ENCODE data around the gene PIEZO1. TPM values are rescaled to one million over a fixed set of nuclear protein-coding genes. Genes with fewer than 3 reads are reported as not detected.
"Not testable (repeated sequence)": the region's sequence is repeated elsewhere in the genome, so short reads cannot be mapped to it uniquely, and the experiment has no call there.

The PIEZO1 gene
- total RNA-seq, 2 experiments from 2014 or later, result 269 to 347 TPM

DNA sequence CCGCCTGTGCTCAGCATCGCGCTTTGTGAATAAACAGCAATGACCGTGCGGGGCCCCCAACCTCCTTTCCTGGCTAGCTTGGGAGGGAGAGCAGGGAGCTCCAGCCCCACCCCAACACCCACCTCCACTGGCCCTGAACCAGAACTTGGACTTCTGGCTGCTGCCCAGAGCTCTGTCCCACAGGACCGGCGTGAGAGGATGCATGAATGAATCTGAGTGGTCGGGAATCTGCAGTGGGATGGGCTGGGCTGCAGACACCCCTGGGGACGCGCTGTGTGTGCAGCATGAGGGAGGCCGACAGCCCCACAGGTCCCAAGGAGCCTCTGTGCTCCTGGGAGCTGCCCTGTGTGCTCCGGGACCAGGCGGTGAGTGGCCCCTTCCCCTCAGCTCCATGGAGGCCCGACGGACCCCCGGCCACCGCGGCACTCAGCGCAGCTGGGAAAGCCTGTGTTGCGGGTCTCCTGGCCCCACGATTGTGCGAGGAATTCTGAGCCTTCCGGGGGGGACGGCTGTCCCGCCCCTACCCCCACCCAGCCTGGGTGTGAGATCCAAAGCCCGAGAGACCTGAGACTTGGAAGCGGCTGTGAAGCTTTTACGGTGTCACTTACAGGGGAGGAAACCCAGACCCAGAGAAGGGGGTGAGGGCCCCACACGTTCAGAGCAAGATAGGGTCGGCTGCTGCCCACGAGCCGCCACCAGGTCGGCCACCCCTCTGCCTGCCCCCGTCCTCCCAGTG lies 5.4 kb downstream of the PIEZO1 start:
- Mint-ChIP-seq H3K36me3 (peaks cover 5% of the 10 kb centered on the region), H3K4me3 (peak overlapping the region; percentile 76), H3K4me1 (peaks cover 54% of the 10 kb centered on the region), H3K27ac (peak overlapping the region; percentile 88), H3K27me3 (no peaks in the 10 kb centered on the region), H3K9me3 (ENCODE audit: low read depth) (no peaks in the 10 kb centered on the region)
- CTCF ChIA-PET, result interaction anchor here (0.6 to 7.7 kb wide), 9 partner anchors 18 to 146 kb away, joined by 3 to 90 read pairs (median 3); partner anchors contain the start of genes APRT, GALNS and TRAPPC2L
- ATAC-seq (no peak), DNase-seq (no peak)

DNA sequence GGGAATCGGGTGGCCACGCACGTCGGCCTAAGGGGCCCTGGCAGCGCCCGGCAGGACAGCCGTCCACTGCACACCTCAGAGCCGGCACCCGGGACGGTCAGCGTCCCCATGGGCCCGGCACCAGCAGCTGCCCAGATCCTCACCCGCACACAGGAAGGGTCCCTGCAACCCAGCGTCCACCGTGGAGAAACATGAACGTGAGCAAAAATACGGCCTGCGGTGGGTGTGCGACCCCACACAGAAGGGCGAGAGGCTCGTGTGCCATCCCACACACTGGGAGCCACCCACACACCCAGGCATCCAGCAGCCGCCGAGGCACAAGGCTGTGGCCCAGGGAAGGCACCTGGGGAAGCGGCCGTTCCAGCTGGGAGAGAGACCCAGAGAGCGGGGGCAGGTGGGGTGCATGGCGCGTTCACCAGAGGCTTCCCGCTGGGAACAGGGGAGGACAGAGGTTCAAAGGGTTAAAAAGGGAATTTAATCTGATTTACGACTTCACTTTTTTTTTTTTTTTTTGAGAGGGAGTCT lies 6.4 kb downstream of the PIEZO1 start:
- Mint-ChIP-seq H3K4me3 (no peak overlapping the region), H3K27me3 (no peaks in the 10 kb centered on the region), H3K4me1 (peaks cover 53% of the 10 kb centered on the region), H3K9me3 (ENCODE audit: low read depth) (no peaks in the 10 kb centered on the region), H3K27ac (peak overlapping the region; percentile 49), H3K36me3 (peaks cover 5% of the 10 kb centered on the region)
- no peak for ATAC-seq
- DNase-seq, result no peak
- CTCF ChIA-PET, result interaction anchor here (7.7 kb wide), 1 partner anchor 34 kb away, joined by 90 read pairs; no protein-coding TSS in a partner anchor

DNA sequence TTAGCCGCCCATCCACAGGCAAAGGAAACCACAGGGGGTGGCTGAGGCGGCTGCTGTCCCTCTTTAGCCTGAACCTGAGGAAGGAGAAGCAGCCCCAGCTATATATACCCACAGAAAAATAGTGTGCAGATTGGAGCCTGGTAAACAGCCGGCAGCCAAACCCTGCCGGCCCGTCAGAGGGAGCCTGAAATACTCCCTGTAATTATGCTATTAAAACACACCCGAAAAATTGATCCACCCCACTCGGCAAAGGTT lies 6.8 kb downstream of the PIEZO1 start:
- DNase-seq (no peak), ATAC-seq (no peak)
- Mint-ChIP-seq H3K27me3 (no peaks in the 10 kb centered on the region), H3K27ac (no peak overlapping the region), H3K4me1 (peaks cover 49% of the 10 kb centered on the region), H3K4me3 (no peak overlapping the region), H3K36me3 (peaks cover 5% of the 10 kb centered on the region), H3K9me3 (ENCODE audit: low read depth) (no peaks in the 10 kb centered on the region)
- CTCF ChIA-PET, result interaction anchor here (7.7 kb wide), 1 partner anchor 34 kb away, joined by 90 read pairs; no protein-coding TSS in a partner anchor

DNA sequence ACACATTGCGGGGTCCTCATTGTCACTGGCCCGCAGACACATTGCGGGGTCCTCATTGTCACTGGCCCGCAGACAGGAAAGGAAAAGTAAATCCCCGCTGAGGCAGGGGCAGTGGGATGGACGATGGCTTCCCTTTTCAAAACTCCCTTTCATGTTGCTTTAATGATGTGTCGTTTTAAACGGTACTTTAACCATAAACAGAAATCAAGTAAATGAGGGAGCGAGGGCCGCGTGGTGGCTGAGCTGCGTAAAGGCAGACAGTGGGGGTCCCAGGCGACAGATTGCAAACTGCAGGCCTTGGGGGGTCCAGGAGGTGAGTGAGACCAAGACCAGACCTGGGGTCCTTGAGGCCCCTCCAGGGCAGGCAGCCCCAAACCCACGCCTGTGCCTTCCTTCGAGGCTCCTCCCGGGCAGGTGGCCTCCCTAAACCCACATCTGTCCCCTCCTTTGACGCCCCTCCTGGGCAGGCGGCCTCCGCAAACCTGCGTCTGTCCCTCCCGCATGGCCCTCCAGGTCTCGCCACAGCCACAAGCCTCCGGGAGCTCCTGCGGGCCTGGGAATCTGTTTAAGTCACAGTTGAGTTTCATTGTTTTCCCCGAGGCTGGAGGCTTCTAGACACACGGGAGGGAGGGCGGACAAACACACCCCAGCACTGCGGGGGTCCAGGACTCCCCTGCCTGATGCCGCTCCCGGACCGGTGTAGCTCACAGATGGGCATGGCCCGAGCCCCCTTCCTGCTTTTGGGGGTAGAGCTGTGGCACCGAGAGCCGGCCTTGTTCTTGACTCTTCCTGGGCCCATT lies 7.3 kb downstream of the PIEZO1 start:
- no peaks in the 10 kb centered on the region for H3K27me3 Mint-ChIP-seq
- no peaks in the 10 kb centered on the region for H3K9me3 Mint-ChIP-seq (ENCODE audit: low read depth)
- H3K4me1 Mint-ChIP-seq, result peaks cover 44% of the 10 kb centered on the region
- ATAC-seq, result no peak
- H3K36me3 Mint-ChIP-seq, result peaks cover 3% of the 10 kb centered on the region
- no peak for DNase-seq
- CTCF ChIA-PET, result interaction anchor here (7.7 kb wide), 1 partner anchor 33 kb away, joined by 90 read pairs; no protein-coding TSS in a partner anchor
- no peak overlapping the region for H3K4me3 Mint-ChIP-seq
- H3K27ac Mint-ChIP-seq, result peak overlapping the region; percentile 36

DNA sequence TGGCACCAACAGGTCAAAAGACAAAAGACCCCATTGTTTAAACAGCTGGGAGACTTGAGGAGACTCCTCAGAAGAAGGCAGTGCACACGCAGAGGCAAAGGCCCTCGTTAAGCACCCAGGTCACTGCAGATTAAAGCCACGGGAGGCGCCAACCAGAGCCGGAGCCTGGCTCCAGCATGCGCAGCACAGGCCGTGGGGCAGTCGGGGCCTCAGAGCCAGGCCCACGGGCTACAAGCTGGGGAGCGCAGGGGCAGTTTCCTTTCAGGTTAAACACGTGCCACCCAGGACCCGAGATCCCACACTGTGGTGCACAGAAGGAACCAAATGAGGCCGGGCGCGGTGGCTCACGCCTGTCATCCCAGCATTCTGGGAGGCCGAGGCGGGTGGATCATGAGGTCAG lies 9.2 kb downstream of the PIEZO1 start:
- no peaks in the 10 kb centered on the region for H3K9me3 Mint-ChIP-seq (ENCODE audit: low read depth)
- H3K27me3 Mint-ChIP-seq, result no peaks in the 10 kb centered on the region
- H3K27ac Mint-ChIP-seq, result no peak overlapping the region
- DNase-seq (no peak), ATAC-seq (no peak)
- peaks cover 32% of the 10 kb centered on the region for H3K4me1 Mint-ChIP-seq
- H3K36me3 Mint-ChIP-seq, result peaks cover 3% of the 10 kb centered on the region
- no peak overlapping the region for H3K4me3 Mint-ChIP-seq
- CTCF ChIA-PET, result no interaction called here

DNA sequence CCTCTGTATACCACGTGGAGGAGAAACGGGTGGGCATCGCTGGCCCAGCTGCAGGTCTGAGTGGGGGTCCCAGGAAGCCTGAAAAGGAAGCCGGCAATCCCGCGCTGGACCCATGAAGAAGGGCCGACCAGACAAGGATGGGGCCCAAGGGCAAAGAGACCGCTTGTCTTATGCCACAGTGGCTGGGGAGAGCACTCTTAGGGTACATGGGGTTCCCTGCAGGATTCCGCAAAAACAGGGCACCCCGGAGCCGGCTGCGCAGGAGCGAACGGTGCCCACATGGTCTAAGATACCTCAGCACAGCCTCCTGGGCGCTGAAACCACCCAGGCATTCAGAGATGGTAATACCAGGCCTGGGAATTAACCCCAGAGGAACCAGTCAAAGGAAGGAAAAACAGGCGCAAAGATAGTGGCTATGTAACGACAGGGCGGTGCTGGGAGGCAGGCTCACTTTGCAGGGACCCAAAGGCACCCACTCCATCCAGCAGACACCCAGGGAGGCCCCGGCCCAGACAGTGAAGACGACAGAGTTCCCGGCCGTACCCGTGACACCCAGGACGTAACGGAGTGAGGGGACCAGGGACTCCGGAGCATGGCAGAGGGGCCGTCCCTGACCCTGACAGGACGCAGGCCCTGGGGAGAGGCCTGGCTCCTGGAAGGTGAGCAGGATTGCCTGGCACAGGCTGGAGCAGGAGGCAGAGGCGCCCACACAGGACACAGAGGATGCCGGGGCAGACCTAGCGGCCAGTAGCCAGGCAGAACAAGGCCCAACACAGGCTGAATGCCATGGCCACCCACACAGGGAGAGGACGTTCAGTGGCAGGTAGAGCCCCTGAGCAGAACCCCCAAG lies 10.3 kb downstream of the PIEZO1 start:
- Mint-ChIP-seq H3K36me3 (peaks cover 3% of the 10 kb centered on the region), H3K27ac (no peak overlapping the region), H3K4me1 (peaks cover 22% of the 10 kb centered on the region), H3K9me3 (ENCODE audit: low read depth) (no peaks in the 10 kb centered on the region), H3K27me3 (no peaks in the 10 kb centered on the region), H3K4me3 (no peak overlapping the region)
- CTCF ChIA-PET, result interaction anchor here (1.2 kb wide), 1 partner anchor 31 kb away, joined by 4 read pairs; no protein-coding TSS in a partner anchor
- DNase-seq, result no peak
- ATAC-seq, result no peak

DNA sequence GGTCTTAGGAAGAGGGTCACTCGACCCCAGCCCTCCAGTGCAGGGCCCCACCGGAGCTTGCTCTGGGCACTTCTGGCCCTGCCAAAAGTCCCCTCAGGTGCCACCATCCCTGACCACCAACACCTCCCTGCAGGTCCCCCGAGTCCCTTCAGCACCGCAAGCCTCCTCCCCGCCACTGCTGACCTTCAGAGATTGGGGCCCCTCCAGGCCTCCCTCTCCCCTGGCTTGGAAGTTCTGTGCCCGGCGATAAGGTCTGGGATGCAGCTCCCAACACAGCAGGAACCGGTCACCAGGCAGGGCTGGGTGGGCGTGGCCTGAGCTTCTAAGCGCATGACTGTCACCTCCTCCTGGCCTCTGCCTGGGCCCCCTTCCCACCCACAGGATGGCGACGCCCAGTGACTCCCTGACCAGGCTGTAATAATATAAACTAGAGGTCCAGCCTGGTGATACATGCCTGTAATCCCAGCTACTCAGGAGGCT lies 11.2 kb downstream of the PIEZO1 start:
- Mint-ChIP-seq H3K4me1 (peaks cover 22% of the 10 kb centered on the region), H3K27ac (no peak overlapping the region), H3K27me3 (no peaks in the 10 kb centered on the region), H3K9me3 (ENCODE audit: low read depth) (no peaks in the 10 kb centered on the region), H3K4me3 (no peak overlapping the region), H3K36me3 (peaks cover 3% of the 10 kb centered on the region)
- no peak for DNase-seq
- no peak for ATAC-seq
- CTCF ChIA-PET, result interaction anchor here (1.2 kb wide), 1 partner anchor 30 kb away, joined by 4 read pairs; no protein-coding TSS in a partner anchor

DNA sequence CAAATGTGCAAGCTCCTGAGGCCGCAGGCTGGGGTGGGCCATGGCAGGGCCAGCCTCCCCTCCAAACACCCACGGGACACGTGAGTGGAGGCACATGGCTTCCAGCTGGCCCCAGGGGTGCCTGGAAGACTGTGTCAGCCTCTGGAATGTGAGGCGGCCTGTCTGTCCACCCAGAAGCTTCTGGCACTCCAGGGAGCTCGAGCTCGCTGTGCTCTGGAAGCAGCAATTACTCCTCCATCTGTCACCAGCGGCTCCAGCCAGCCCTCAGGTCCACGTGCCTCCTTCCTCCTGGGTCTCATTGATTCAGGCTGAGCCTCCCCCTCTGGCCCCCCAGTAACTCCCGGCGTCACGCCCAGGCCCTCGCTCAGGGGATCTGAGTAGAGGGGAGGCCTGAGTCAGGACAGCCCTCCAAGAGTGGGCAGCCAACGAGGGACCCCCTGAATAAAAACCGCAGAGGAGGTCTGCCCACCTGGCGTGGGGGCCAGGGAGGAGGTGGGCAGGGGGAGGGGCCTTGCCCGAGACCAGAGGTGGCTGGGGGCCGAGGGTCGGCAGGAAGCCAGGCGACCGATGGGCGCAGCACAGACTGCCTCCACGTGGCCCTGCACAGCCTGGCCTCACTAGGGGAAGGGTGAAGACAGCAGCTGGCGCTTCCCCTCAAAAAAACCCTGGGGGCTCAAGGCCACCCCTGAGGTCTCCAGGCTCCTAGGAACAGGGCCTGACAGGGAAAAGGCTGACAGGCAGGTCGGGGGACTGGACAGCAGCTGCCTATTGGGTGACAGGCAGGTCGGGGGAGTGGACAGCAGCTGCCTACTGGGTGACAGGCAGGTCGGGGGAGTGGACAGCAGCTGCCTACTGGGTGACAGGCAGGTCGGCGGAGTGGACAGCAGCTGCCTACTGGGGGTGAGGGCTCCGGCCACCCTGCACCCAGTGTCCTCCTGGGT lies 11.9 kb downstream of the PIEZO1 start:
- CTCF ChIA-PET, result interaction anchor here (0.9 to 2.9 kb wide), 3 partner anchors 8 to 30 kb away, joined by 3 to 12 read pairs (median 4); no protein-coding TSS in a partner anchor
- no peak for ATAC-seq
- no peak for DNase-seq
- Mint-ChIP-seq H3K9me3 (ENCODE audit: low read depth) (no peaks in the 10 kb centered on the region), H3K27ac (no peak overlapping the region), H3K4me1 (peaks cover 23% of the 10 kb centered on the region), H3K27me3 (no peaks in the 10 kb centered on the region), H3K36me3 (peaks cover 3% of the 10 kb centered on the region), H3K4me3 (no peak overlapping the region)

DNA sequence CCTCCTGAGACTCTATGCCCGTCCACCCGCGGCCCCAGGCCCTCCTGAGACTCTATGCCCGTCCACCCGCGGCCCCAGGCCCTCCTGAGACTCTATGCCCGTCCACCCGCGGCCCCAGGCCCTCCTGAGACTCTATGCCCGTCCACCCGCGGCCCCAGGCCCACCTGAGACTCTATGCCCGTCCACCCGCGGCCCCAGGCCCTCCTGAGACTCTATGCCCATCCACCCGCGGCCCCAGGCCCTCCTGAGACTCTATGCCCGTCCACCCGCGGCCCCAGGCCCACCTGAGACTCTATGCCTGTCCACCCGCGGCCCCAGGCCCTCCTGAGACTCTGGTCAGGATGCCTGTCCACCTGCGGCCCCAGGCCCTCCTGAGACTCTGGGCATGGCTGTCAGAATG lies 13.2 kb downstream of the PIEZO1 start:
- not testable (repeated sequence) for H3K27ac Mint-ChIP-seq; ATAC-seq; DNase-seq; H3K27me3 Mint-ChIP-seq; H3K36me3 Mint-ChIP-seq; H3K9me3 Mint-ChIP-seq (ENCODE audit: low read depth); H3K4me3 Mint-ChIP-seq
- peaks cover 30% of the 10 kb centered on the region for H3K4me1 Mint-ChIP-seq
- CTCF ChIA-PET, result interaction anchor here (1.1 to 2.9 kb wide), 2 partner anchors 9 to 34 kb away, joined by 3 to 12 read pairs; no protein-coding TSS in a partner anchor

DNA sequence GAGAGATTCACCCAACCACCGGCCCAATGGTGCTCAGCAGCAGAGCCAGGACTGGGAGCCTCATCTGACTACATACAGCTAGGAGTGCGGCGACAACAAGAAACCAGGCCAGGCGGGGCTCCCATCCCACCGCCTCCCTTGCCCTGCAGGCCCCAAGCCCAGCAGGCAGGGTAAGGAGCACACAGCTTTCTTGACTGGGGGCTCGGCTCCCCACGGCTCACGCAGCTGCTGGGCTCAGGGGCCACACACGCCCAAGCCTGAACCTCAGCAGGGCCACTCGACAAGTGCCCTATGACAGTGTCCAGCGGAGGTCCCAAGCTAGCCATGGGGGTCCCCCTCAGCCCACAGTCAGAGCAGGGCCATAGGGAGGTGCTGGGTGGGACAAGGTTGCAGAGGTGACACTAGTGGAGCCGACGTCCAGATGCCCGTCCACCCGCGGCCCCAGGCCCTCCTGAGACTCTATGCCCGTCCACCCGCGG lies 13.7 kb downstream of the PIEZO1 start:
- CTCF ChIA-PET, result interaction anchor here (1.1 to 2.9 kb wide), 2 partner anchors 10 to 34 kb away, joined by 3 to 12 read pairs; no protein-coding TSS in a partner anchor
- peaks cover 32% of the 10 kb centered on the region for H3K4me1 Mint-ChIP-seq
- no peak overlapping the region for H3K27ac Mint-ChIP-seq
- no peaks in the 10 kb centered on the region for H3K9me3 Mint-ChIP-seq (ENCODE audit: low read depth)
- ATAC-seq (no peak), DNase-seq (no peak)
- H3K4me3 Mint-ChIP-seq, result no peak overlapping the region
- H3K27me3 Mint-ChIP-seq, result no peaks in the 10 kb centered on the region
- no peaks in the 10 kb centered on the region for H3K36me3 Mint-ChIP-seq

DNA sequence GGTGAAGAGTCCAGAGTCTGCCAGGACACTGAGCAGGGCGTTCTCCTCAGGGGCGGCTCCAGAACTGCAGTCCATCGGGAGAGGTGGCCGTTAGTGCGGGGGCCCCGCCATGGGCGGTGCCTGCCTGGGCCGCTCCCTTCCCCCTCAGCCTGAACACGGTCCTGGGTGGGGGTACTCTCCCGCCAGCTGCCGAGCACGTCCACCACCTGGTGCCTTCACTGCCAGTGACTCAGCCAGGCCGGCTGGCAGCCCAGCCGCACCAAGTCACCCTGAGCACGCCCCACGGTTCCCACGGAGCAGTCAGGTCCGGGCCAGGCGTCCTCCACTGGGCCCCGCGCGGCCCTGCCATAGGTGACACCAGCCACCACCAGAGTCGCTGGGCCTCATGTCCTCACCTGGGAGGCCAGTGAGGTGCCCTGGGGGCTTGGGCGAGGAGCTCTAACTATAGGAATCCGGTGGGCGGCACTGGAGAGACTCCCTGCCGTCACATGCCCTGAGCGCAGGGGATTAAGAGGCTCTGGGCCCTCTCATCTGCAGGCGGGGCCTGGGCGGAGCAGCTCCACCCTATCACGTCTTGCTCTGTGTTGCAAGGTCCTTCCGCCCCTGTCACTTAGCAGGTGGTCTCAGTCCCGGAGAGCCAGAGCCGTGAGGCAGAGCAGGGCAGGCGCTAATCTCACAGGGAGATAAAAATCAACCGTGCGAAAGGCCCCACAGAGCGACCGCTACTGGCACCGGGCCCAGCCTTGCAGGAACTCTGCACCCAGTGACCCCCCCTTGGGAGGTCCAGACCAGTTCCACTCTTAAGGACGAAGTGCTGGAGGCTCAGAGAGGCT lies 14.3 kb downstream of the PIEZO1 start:
- no peaks in the 10 kb centered on the region for H3K36me3 Mint-ChIP-seq
- no peak overlapping the region for H3K27ac Mint-ChIP-seq
- ATAC-seq, result peak; percentile 10
- DNase-seq, result no peak
- no peaks in the 10 kb centered on the region for H3K9me3 Mint-ChIP-seq (ENCODE audit: low read depth)
- H3K27me3 Mint-ChIP-seq, result no peaks in the 10 kb centered on the region
- H3K4me1 Mint-ChIP-seq, result peaks cover 36% of the 10 kb centered on the region
- CTCF ChIA-PET, result interaction anchor here (1.1 to 2.9 kb wide), 2 partner anchors 11 to 33 kb away, joined by 3 to 12 read pairs; no protein-coding TSS in a partner anchor
- H3K4me3 Mint-ChIP-seq, result no peak overlapping the region
